GM23248 (cell line): Measurements from ENCODE around the gene ZHX3.

ENCODE experiments used
- EZH2 ChIP-seq: fragments of 200-600 bp; sonication (generic); IDR thresholded peaks from 2 replicates; pipeline ENCODE4 v1.6.1; 2018; ENCODE audit warnings: antibody characterized with exemption, mild to moderate bottlenecking; ENCODE audit not compliant: insufficient read depth, poor library complexity, severe bottlenecking
- EZH2phosphoT487 ChIP-seq: fragments of 200-600 bp; sonication (generic); IDR thresholded peaks from 2 replicates; pipeline ENCODE4 v1.6.1; 2018; ENCODE audit warnings: antibody characterized with exemption, moderate library complexity, mild to moderate bottlenecking, low read depth; ENCODE audit not compliant: insufficient read depth

DNA sequence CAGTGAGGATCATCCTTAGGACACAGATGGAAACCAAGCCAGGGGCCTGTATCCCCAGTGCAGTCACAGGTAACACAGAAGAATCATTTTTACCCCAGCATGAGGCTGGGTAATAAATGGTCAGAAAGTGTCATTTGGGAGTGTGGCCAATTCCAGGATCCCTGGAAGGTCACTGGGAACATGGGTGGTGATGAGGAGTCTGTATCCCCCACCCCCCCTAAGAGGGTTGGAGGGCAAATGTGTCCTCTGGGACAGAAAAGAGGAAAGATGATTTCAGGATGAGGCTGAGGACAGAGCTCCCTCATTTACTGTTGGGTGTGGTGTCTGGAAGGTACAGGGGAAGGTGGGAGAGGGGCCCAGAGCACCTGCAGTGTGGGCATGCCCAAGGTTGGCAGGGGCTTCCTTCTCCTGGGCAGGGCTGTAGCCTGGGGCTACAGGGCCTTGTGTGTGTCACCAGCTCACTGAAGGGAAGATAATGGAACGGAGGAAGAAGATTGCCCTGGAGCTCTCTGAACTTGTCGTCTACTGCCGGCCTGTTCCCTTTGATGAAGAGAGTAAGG is 145.7 kb downstream of the ZHX3 start:
- TF ChIP-seq EZH2: no peak
- TF ChIP-seq EZH2phosphoT487: no peak
